ENCODE results near the gene RPL18.

DNA sequence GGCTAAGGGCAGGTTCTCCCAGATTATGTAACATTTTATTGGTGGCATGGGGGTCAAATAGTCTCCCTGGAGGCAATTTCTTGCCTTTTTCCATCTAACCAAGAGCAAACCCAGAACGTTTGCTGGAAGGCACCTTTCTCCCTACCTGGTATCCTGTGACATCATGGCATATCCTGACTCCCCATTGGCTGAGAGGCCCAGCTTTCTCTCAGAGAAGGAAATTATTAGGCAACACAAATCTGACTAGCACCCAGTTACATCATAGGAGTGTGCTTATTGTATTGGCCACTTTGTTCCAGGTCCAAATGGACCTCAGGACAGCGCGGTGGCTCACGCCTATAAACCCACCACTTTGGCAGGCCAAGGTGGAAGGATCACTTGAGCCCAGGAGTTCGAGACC is 40.8 kb upstream of the RPL18 start:
- TF ChIP-seq, protein P1, sequence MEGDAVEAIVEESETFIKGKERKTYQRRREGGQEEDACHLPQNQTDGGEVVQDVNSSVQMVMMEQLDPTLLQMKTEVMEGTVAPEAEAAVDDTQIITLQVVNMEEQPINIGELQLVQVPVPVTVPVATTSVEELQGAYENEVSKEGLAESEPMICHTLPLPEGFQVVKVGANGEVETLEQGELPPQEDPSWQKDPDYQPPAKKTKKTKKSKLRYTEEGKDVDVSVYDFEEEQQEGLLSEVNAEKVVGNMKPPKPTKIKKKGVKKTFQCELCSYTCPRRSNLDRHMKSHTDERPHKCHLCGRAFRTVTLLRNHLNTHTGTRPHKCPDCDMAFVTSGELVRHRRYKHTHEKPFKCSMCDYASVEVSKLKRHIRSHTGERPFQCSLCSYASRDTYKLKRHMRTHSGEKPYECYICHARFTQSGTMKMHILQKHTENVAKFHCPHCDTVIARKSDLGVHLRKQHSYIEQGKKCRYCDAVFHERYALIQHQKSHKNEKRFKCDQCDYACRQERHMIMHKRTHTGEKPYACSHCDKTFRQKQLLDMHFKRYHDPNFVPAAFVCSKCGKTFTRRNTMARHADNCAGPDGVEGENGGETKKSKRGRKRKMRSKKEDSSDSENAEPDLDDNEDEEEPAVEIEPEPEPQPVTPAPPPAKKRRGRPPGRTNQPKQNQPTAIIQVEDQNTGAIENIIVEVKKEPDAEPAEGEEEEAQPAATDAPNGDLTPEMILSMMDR (conservative IDR thresholded peaks at IDR 0.05): no peak
- no peak for TF ChIP-seq ZFX (IDR thresholded peaks at IDR 0.05)

Measured in C4-2B (cell line).